GM12878 (cell line): ENCODE data around the gene IL18R1. TPM values are rescaled to one million over a fixed set of nuclear protein-coding genes. Genes with fewer than 3 reads are reported as not detected.

Experiments
- ATAC-seq: fragments of 200-7000 bp; cut with Tn5 transposase; 3 replicates; pipeline ENCODE4 v1.9.1; 2020; ENCODE audit warnings: mild to moderate bottlenecking, moderate library complexity
- BruUV-seq: library from RNA; stranded (reverse); fragments of 400-500 nt; replicated peaks from 2 replicates; lab custom pipeline; 2021; lab: Mats Ljungman, UMichigan
- CTCF ChIA-PET: fragments of 300-600 bp; sonication (Branson Sonifier 250); formaldehyde crosslinking; extraction: SDS; loops from one replicate; lab custom pipeline; 2021; ENCODE audit warnings: inconsistent platforms; lab: Yijun Ruan, JAX
- POLR2A ChIA-PET: fragments of 350-600 bp; formaldehyde crosslinking; extraction: SDS; loops from one replicate; lab custom pipeline; 2021; ENCODE audit warnings: inconsistent platforms; lab: Charles Lee
- RAD21 ChIA-PET: fragments of 300-600 bp; sonication (Branson Sonifier 250); formaldehyde crosslinking; loops from one replicate; lab custom pipeline; 2023; ENCODE audit warnings: antibody characterized with exemption; ENCODE audit not compliant: unreplicated experiment; lab: Charles Lee
- SMC1A ChIA-PET: fragments of 300-600 bp; sonication (Branson Sonifier 250); formaldehyde crosslinking; loops from one replicate; lab custom pipeline; 2023; ENCODE audit not compliant: unreplicated experiment, uncharacterized antibody; lab: Charles Lee
- DNase-seq: peaks from one replicate; pipeline ENCODE4 v3.0.0-alpha.2; 2011; ENCODE audit warnings: low read depth, low spot score
- FAIRE-seq: peaks from 3 replicates; lab custom pipeline; 2011; peaks lifted over from hg19 to GRCh38; lab: Jason Lieb, UNC
- H2AFZ ChIP-seq: 2 replicates; pipeline ENCODE4 v1.6.0; 2011; ENCODE audit warnings: low read depth, low read length, control low read depth; ENCODE audit not compliant: control insufficient read depth
- H3K27ac ChIP-seq: 2 replicates; pipeline ENCODE4 v1.5.1; 2011; ENCODE audit warnings: control low read depth; ENCODE audit not compliant: control insufficient read depth, insufficient read depth
- H3K27me3 ChIP-seq, 2 experiments: replicated peaks in 1 of 2; 2 replicates each; pipeline versions ENCODE4 v1.6.0 to v1.6.1; 2011; ENCODE audit warnings: low read length in 1 of 2; ENCODE audit not compliant: control insufficient read depth in 2 of 2, insufficient read depth in 2 of 2
- H3K36me3 ChIP-seq, 2 experiments: 2 replicates each; pipeline ENCODE4 v1.5.1; 2011; ENCODE audit warnings: low read length in 1 of 2; ENCODE audit not compliant: control insufficient read depth in 2 of 2, insufficient read depth in 2 of 2
- H3K4me1 ChIP-seq: 2 replicates; pipeline ENCODE4 v1.6.1; 2011; ENCODE audit warnings: mild to moderate bottlenecking, low read length, moderate library complexity, mixed read lengths; ENCODE audit not compliant: control insufficient read depth, insufficient read depth
- H3K4me2 ChIP-seq: 2 replicates; pipeline ENCODE4 v1.6.0; 2011; ENCODE audit warnings: control low read depth; ENCODE audit not compliant: control insufficient read depth, insufficient read depth
- H3K4me3 ChIP-seq: fragments of 200-600 bp; sonication (generic); 2 replicates; pipeline ENCODE4 v1.5.1; 2016
- H3K79me2 ChIP-seq: 2 replicates; pipeline ENCODE4 v1.6.0; 2011; ENCODE audit warnings: low read length; ENCODE audit not compliant: control insufficient read depth, insufficient read depth
- H3K9ac ChIP-seq: 2 replicates; pipeline ENCODE4 v1.8.0; 2011; ENCODE audit warnings: low read length, control low read depth, mixed read lengths; ENCODE audit not compliant: control insufficient read depth, insufficient read depth
- H3K9me3 ChIP-seq: replicated peaks from 3 replicates; pipeline ENCODE4 v1.5.1; 2011; ENCODE audit warnings: mild to moderate bottlenecking, low read length; ENCODE audit not compliant: control insufficient read depth, insufficient read depth
- H4K20me1 ChIP-seq: 2 replicates; pipeline ENCODE4 v1.6.0; 2011; ENCODE audit not compliant: control insufficient read depth, insufficient read depth
- EED ChIP-seq: sonication (generic); IDR thresholded peaks from 2 replicates; pipeline ENCODE4 v1.6.1; 2016; ENCODE audit warnings: antibody characterized with exemption, low read depth
- EP300 ChIP-seq, 2 experiments: fragments of 150-350 bp in 1 of 2; IDR thresholded peaks; 2 replicates each; pipeline ENCODE4 v1.6.1; 2011 to 2012; ENCODE audit warnings: low read depth in 2 of 2, low read length in 2 of 2, borderline replicate concordance in 1 of 2, improper control_type of control experiment in 1 of 2, inconsistent platforms in 1 of 2; ENCODE audit not compliant: control insufficient read depth in 1 of 2
- EZH2 ChIP-seq: IDR thresholded peaks from 2 replicates; pipeline ENCODE4 v1.6.1; 2012; ENCODE audit warnings: low read depth, mild to moderate bottlenecking, control low read depth, inconsistent platforms, low read length, borderline replicate concordance; ENCODE audit not compliant: control insufficient read depth
- FOXM1 ChIP-seq: IDR thresholded peaks from 2 replicates; pipeline ENCODE4 v1.6.1; 2012; ENCODE audit warnings: low read depth, mild to moderate bottlenecking, inconsistent platforms, low read length, moderate library complexity
- KLF5 ChIP-seq: fragments of 450-650 bp; IDR thresholded peaks from 2 replicates; pipeline ENCODE4 v1.6.1; 2014; ENCODE audit warnings: mild to moderate bottlenecking; ENCODE audit not compliant: partially characterized antibody
- MTA2 ChIP-seq: fragments of 450-650 bp; IDR thresholded peaks from 2 replicates; pipeline ENCODE4 v1.6.1; 2016; ENCODE audit warnings: low read depth, mild to moderate bottlenecking, moderate library complexity
- MTA3 ChIP-seq: IDR thresholded peaks from 2 replicates; pipeline ENCODE4 v1.6.1; 2012; ENCODE audit warnings: low read length, inconsistent platforms, borderline replicate concordance
- MXI1 ChIP-seq: fragments of 150-350 bp; IDR thresholded peaks from 2 replicates; pipeline ENCODE4 v1.6.1; 2011; ENCODE audit warnings: low read depth, mild to moderate bottlenecking, inconsistent platforms, low read length, improper control_type of control experiment
- NR2F1 ChIP-seq: fragments of 450-650 bp; conservative IDR thresholded peaks from 2 replicates; pipeline ENCODE4 v1.6.1; 2017; ENCODE audit warnings: mild to moderate bottlenecking
- POLR2AphosphoS5 ChIP-seq: IDR thresholded peaks from 2 replicates; pipeline ENCODE4 v1.6.1; 2011; ENCODE audit warnings: mild to moderate bottlenecking, low read length, inconsistent platforms
- SUZ12 ChIP-seq: fragments of 200-600 bp; sonication (generic); IDR thresholded peaks from one replicate; pipeline ENCODE4 v1.6.1; 2018; ENCODE audit warnings: antibody characterized with exemption, mild to moderate bottlenecking; ENCODE audit not compliant: unreplicated experiment
- TAF1 ChIP-seq: IDR thresholded peaks from 2 replicates; pipeline ENCODE4 v1.6.1; 2011; ENCODE audit warnings: mild to moderate bottlenecking, low read depth, low read length, borderline replicate concordance
- TCF12 ChIP-seq: IDR thresholded peaks from 2 replicates; pipeline ENCODE4 v1.6.1; 2011; ENCODE audit warnings: low read depth, mild to moderate bottlenecking, low read length
- YY1 ChIP-seq: IDR thresholded peaks from 2 replicates; pipeline ENCODE4 v1.6.1; 2011; ENCODE audit warnings: low read depth, mild to moderate bottlenecking, low read length
- WGBS: methylation state at CpG from one replicate; pipeline ENCODE4 v1.1.6; 2016; ENCODE audit warnings: low lambda C conversion rate; ENCODE audit not compliant: insufficient replicate concordance, insufficient coverage; ENCODE audit errors: missing lambda C conversion rate; 5-methylcytosine and 5-hydroxymethylcytosine counted together
- in situ Hi-C: fragments of 300-500 bp; cut with MboI; formaldehyde crosslinking; loops from 9 replicates; pipeline ENCODE4 v1.14.3; 2018; ENCODE audit warnings: mixed read lengths
- intact Hi-C: fragments of 100-400 bp; cut with micrococcal nuclease; formaldehyde crosslinking; loops from one replicate; pipeline ENCODE4 v1.14.2; 2022; ENCODE audit not compliant: unreplicated experiment
- polyA plus RNA-seq, 11 experiments: library from polyadenylated mRNA; depleted of rRNA in 4 of 11; unstranded in 6 of 11; stranded (reverse) in 5 of 11; fragments of >200 nt; fragmentation: Nextera tagmentation in 4 of 11; fragmentation: Illumina TruSeq in 1 of 11; extraction: Ambion mirVana in 4 of 11; extraction: Trizol in 1 of 11; gene quantifications; 1 replicate in 1 of 11; 2 replicates in 10 of 11; pipeline versions ENCODE4 v1.2.1 to v1.2.3, GENCODE V29; 2011 to 2016; ENCODE audit warnings: inconsistent platforms in 2 of 11, missing spikeins in 2 of 11, low read depth in 1 of 11
- total RNA-seq, 4 experiments: library from RNA; depleted of rRNA in 3 of 4; stranded (reverse); fragments of >200 nt in 3 of 4; fragmentation: Illumina TruSeq in 1 of 4; extraction: Trizol in 1 of 4; gene quantifications; 2 replicates each; pipeline versions ENCODE4 v1.2.1 to v1.2.3, GENCODE V29; 2013 to 2021
- TF ChIP-seq, protein P1 (sequence below): IDR thresholded peaks from 2 replicates; pipeline ENCODE4 v1.6.1; 2012; ENCODE audit warnings: low read length, inconsistent platforms

IL18R1 gene
- total and polyA plus RNA-seq, 10 of the 15 experiments (the other 5 are each of a cell fraction or from before 2014, with no cell fraction given) = 3.5 to 15.5 (median 11.1) TPM

DNA sequence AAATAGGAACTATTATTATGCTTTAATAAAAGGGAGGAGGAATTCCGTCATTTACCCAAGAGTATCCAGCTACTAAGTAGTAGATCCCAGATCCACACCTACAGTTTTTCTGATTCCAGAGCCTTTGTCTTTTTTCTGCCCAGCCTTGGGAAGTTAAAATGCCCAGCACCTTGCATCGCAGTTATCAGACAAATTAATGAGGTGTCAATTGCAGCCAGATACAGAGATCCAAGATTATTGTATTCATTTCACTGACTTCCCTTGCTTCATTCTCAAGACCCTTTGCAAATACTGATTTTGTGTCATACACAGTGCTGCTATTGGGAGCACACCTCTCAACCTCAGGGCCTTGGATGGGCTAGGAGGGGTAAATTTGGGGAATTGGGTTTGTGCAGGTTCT lies 1.1 kb downstream of the IL18R1 start:
- H3K4me3 ChIP-seq = peak overlapping the region; percentile 96
- in situ Hi-C loops = loop anchor here (5.0 kb wide), 1 partner anchor 104 kb away; no protein-coding TSS in a partner anchor

DNA sequence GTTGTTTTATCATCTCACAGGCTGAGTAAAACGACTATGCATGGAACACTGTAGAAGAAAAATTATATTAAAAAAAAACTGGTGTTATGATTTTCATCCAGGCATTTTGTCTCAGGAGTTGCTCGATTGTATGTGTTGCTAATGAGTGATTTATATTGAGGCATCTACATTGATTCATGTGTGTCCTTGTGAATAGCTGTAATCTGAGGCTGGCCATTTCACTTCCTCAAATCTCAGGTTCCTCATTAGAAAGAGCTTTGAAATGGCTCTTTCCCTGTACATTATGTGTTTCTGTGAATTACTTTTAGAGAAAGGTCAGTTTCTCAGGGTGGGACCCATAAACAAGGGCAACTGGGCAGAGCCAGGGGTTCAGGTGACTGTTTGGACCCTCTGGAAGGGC lies 2.3 kb downstream of the IL18R1 start:
- CTCF ChIA-PET = interaction anchor here (0.6 to 5.0 kb wide), 16 partner anchors 10 to 352 kb away, joined by 3 to 58 read pairs (median 5); no protein-coding TSS in a partner anchor
- Histone ChIP-seq H4K20me1 (no peaks in the 10 kb centered on the region), H3K9me3 (no peaks in the 10 kb centered on the region; the same call in 2 of the 3 replicates), H3K9ac (peak overlapping the region; percentile 84), H3K4me3 (peak overlapping the region; percentile 96), H3K27me3 (no peaks in the 10 kb centered on the region), H3K4me2 (peak overlapping the region; percentile 69), H3K4me1 (peaks cover 12% of the 10 kb centered on the region), H3K79me2 (peaks cover 58% of the 10 kb centered on the region), H3K36me3 (peaks cover 0 to 2% of the 10 kb centered on the region in 2 experiments; a peak in 1 of 4 replicates), H3K27ac (peak overlapping the region; percentile 81), H2AFZ (peak overlapping the region; percentile 20; the same call in 1 of the 2 replicates)
- DNase-seq (peak; percentile 53), ATAC-seq (peak; percentile 61), FAIRE-seq (no peak)
- 2% methylated on average over 2 of the region's 2 CpGs for WGBS
- no TSS peak for BruUV-seq
- in situ Hi-C loops (loop anchor here (5.0 kb wide), 1 partner anchor 106 kb away; no protein-coding TSS in a partner anchor), intact Hi-C loops (loop anchor here (2.0 to 5.0 kb wide), 3 partner anchors 85 to 476 kb away; no protein-coding TSS in a partner anchor)
- POLR2A ChIA-PET = interaction anchor here (1.0 to 1.9 kb wide), 2 partner anchors 78 to 87 kb away, joined by 3 to 7 read pairs; no protein-coding TSS in a partner anchor
- RAD21 ChIA-PET = interaction anchor here (0.6 to 2.9 kb wide), 14 partner anchors 9 to 332 kb away, joined by 3 to 17 read pairs (median 5); no protein-coding TSS in a partner anchor
- SMC1A ChIA-PET = interaction anchor here (0.7 to 3.3 kb wide), 15 partner anchors 11 to 338 kb away, joined by 3 to 42 read pairs (median 3); partner anchors contain the start of gene IL18RAP
- TF ChIP-seq MTA2 (peak; percentile 70), KLF5 (no peak), EP300 (IDR thresholded peaks at IDR 0.05; ENCODE audit: borderline replicate concordance in 1 of 2, control insufficient read depth in 1 of 2, low read depth in 2 of 2, low read length in 2 of 2) (peak in 1 of 2 experiments; percentile 17; a peak in 1 of 4 replicates), TAF1 (0 out of 2 replicates have a peak, but pooled peaks have one; percentile 19), EZH2 (no peak), NR2F1 (peak; percentile 50; the same call in 1 of the 2 replicates), TCF12 (no peak), POLR2AphosphoS5 (0 out of 2 replicates have a peak, but pooled peaks have one; percentile 32), MXI1 (no peak), EED (no peak), YY1 (peak; percentile 33; the same call in 1 of the 2 replicates), SUZ12 (no peak)
- TF ChIP-seq, protein P1, sequence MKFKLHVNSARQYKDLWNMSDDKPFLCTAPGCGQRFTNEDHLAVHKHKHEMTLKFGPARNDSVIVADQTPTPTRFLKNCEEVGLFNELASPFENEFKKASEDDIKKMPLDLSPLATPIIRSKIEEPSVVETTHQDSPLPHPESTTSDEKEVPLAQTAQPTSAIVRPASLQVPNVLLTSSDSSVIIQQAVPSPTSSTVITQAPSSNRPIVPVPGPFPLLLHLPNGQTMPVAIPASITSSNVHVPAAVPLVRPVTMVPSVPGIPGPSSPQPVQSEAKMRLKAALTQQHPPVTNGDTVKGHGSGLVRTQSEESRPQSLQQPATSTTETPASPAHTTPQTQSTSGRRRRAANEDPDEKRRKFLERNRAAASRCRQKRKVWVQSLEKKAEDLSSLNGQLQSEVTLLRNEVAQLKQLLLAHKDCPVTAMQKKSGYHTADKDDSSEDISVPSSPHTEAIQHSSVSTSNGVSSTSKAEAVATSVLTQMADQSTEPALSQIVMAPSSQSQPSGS = peak; percentile 42

More for the DNA sequence above, 1.1 kb downstream of the IL18R1 start:
- peak overlapping the region; percentile 91 for H3K27ac ChIP-seq
- H4K20me1 ChIP-seq = no peaks in the 10 kb centered on the region
- ChIA-PET RAD21 (interaction anchor here (0.8 to 2.9 kb wide), 14 partner anchors 25 to 352 kb away, joined by 3 to 17 read pairs (median 4); no protein-coding TSS in a partner anchor), CTCF (interaction anchor here (0.6 to 4.7 kb wide), 16 partner anchors 55 to 473 kb away, joined by 3 to 34 read pairs (median 6); no protein-coding TSS in a partner anchor), SMC1A (interaction anchor here (0.6 to 3.3 kb wide), 9 partner anchors 68 to 473 kb away, joined by 3 to 42 read pairs (median 3); no protein-coding TSS in a partner anchor)
- no peaks in the 10 kb centered on the region for H3K36me3 ChIP-seq
- peaks cover 55% of the 10 kb centered on the region for H3K79me2 ChIP-seq
- H3K9me3 ChIP-seq = no peaks in the 10 kb centered on the region; the same call in 2 of the 3 replicates
- no peak for DNase-seq
- FAIRE-seq = no peak
- intact Hi-C loops = loop anchor here (1.0 to 5.0 kb wide), 4 partner anchors 103 to 474 kb away; no protein-coding TSS in a partner anchor
- ATAC-seq = no peak
- peaks cover 10% of the 10 kb centered on the region for H3K4me1 ChIP-seq
- H2AFZ ChIP-seq = no peak overlapping the region
- H3K9ac ChIP-seq = peak overlapping the region; percentile 84
- 95% methylated on average over 2 of the region's 2 CpGs for WGBS
- TF ChIP-seq FOXM1 (no peak), MTA3 (0 out of 2 replicates have a peak, but pooled peaks have one; percentile 0)
- TF ChIP-seq, all 136 proteins: peak for 1
- no TSS peak for BruUV-seq
- Histone ChIP-seq H3K4me2 (peak overlapping the region; percentile 58), H3K27me3 (no peaks in the 10 kb centered on the region)
- POLR2A ChIA-PET = no interaction called here
